ENCODE measurements around the gene ROCK2. TPM values are rescaled to one million over a fixed set of nuclear protein-coding genes. Genes with fewer than 3 reads are reported as not detected.
"Not testable (repeated sequence)": the region's sequence is repeated elsewhere in the genome, so short reads cannot be mapped to it uniquely, and the experiment has no call there.

ROCK2 gene
- total and polyA plus RNA-seq, 7 donors = 12.1 to 84.4 (median 60.8) TPM

- WGBS, 3 donors = 80 to 88% (median 81%) methylated on average over 2 of the region's 2 CpGs
- peaks cover 41% of the 10 kb centered on the region for H3K4me1 ChIP-seq
- ATAC-seq (no peak), DNase-seq (no peak)
- H3K9me3 ChIP-seq = no peaks in the 10 kb centered on the region
- H3K27ac ChIP-seq = no peak overlapping the region
- no peak overlapping the region for H3K4me3 ChIP-seq
- H3K27me3 ChIP-seq (ENCODE audit: insufficient read depth in 3 of 3, low read length in 2 of 3) = no peaks in the 10 kb centered on the region
- peaks cover 0 to 8% of the 10 kb centered on the region in 2 donors for H3K36me3 ChIP-seq (ENCODE audit: insufficient read depth in 1 of 2, low read depth in 1 of 2)
- TF ChIP-seq CTCF (IDR thresholded peaks at IDR 0.05) = no peak
- intact Hi-C loops (cut with DNase I) = loop anchor here (2.0 to 10.0 kb wide), 3 partner anchors 105 to 208 kb away; partner anchors contain the start of gene ROCK2 (in 1 of the 2)
These were observed 107.3 kb downstream of the ROCK2 start for GRCh38 chr2:11237122-11237521.

GRCh38 chr2:11236335-11236734 is 108.1 kb downstream of the ROCK2 start:
- Histone ChIP-seq H3K4me1 (peaks cover 41% of the 10 kb centered on the region), H3K27ac (no peak overlapping the region), H3K36me3 (ENCODE audit: insufficient read depth in 1 of 2, low read depth in 1 of 2) (peaks cover 0 to 8% of the 10 kb centered on the region in 2 donors), H3K27me3 (ENCODE audit: insufficient read depth in 3 of 3, low read length in 2 of 3) (no peaks in the 10 kb centered on the region), H3K4me3 (no peak overlapping the region), H3K9me3 (no peaks in the 10 kb centered on the region)
- TF ChIP-seq CTCF (IDR thresholded peaks at IDR 0.05) = no peak
- 71 to 76% (median 74%) methylated on average over 3 of the region's 3 CpGs for WGBS, 3 donors
- ATAC-seq = no peak
- DNase-seq = no peak
- intact Hi-C loops (cut with DNase I) = loop anchor here (2.0 to 10.0 kb wide), 3 partner anchors 106 to 208 kb away; partner anchors contain the start of gene ROCK2 (in 1 of the 2)

- 10 to 19% (median 12%) methylated on average over 2 of the region's 2 CpGs for WGBS, 3 donors
- DNase-seq (no peak), ATAC-seq (peak in 3 of 4 donors; percentile 46 to 73 (median 64))
- no peak for TF ChIP-seq CTCF (IDR thresholded peaks at IDR 0.05)
- no peak overlapping the region for H3K4me3 ChIP-seq
- H3K27me3 ChIP-seq (ENCODE audit: insufficient read depth in 3 of 3, low read length in 2 of 3) = no peaks in the 10 kb centered on the region
- H3K36me3 ChIP-seq (ENCODE audit: insufficient read depth in 1 of 2, low read depth in 1 of 2) = peaks cover 0 to 8% of the 10 kb centered on the region in 2 donors
- no peaks in the 10 kb centered on the region for H3K9me3 ChIP-seq
- intact Hi-C loops (cut with DNase I) = loop anchor here (1.0 to 10.0 kb wide), 4 partner anchors 107 to 209 kb away; partner anchors contain the start of gene ROCK2 (in 1 of the 2)
- H3K4me1 ChIP-seq = peaks cover 41% of the 10 kb centered on the region
- H3K27ac ChIP-seq = peak overlapping the region; percentile 3
These were observed 108.9 kb downstream of the ROCK2 start for GRCh38 chr2:11235583-11235982.

GRCh38 chr2:11234309-11234708 is 110.1 kb downstream of the ROCK2 start:
- ATAC-seq = peak; percentile 39 to 61 (median 56)
- H3K9me3 ChIP-seq = no peaks in the 10 kb centered on the region
- H3K4me3 ChIP-seq = no peak overlapping the region
- TF ChIP-seq CTCF (IDR thresholded peaks at IDR 0.05) = peak; percentile 63
- intact Hi-C loops (cut with DNase I) = loop anchor here in 1 of 2 donors (2.0 to 10.0 kb wide), 2 partner anchors 108 to 210 kb away; no protein-coding TSS in a partner anchor
- no peak overlapping the region for H3K27ac ChIP-seq
- H3K4me1 ChIP-seq = peaks cover 38% of the 10 kb centered on the region
- WGBS, 3 donors = 81 to 100% (median 85%) methylated on average over 1 of the region's 1 CpG
- H3K36me3 ChIP-seq (ENCODE audit: insufficient read depth in 1 of 2, low read depth in 1 of 2) = peaks cover 0 to 8% of the 10 kb centered on the region in 2 donors
- no peaks in the 10 kb centered on the region for H3K27me3 ChIP-seq (ENCODE audit: insufficient read depth in 3 of 3, low read length in 2 of 3)
- DNase-seq = no peak

- intact Hi-C loops (cut with DNase I) = loop anchor here in 1 of 2 donors (10.0 kb wide), 1 partner anchor 214 kb away; no protein-coding TSS in a partner anchor
- 91 to 97% (median 93%) methylated on average over 11 of the region's 11 CpGs for WGBS, 3 donors
These were observed 113.2 kb downstream of the ROCK2 start for GRCh38 chr2:11231193-11231592.

More at GRCh38 chr2:11231193-11231592, 113.2 kb downstream of the ROCK2 start:
- H3K9me3 ChIP-seq; H3K27ac ChIP-seq; DNase-seq; H3K4me3 ChIP-seq; H3K27me3 ChIP-seq (ENCODE audit: insufficient read depth in 3 of 3, low read length in 2 of 3); ATAC-seq: not testable (repeated sequence)
- H3K36me3 ChIP-seq (ENCODE audit: insufficient read depth in 1 of 2, low read depth in 1 of 2) = peaks cover 0 to 18% of the 10 kb centered on the region in 2 donors
- peaks cover 28% of the 10 kb centered on the region for H3K4me1 ChIP-seq
